Measurements from ENCODE around the gene PITPNB. TPM values are rescaled to one million over a fixed set of nuclear protein-coding genes. Genes with fewer than 3 reads are reported as not detected.

Gene PITPNB
- total and polyA plus RNA-seq, 2 experiments from 2014 or later: 50.9 to 56.0 TPM

- TF ChIP-seq ZNF462 (CRISPR knock-in tag; IDR thresholded peaks at IDR 0.05) (no peak), CREB1 (CRISPR knock-in tag; IDR thresholded peaks at IDR 0.05; ENCODE audit: low read depth) (no peak), JUNB (IDR thresholded peaks at IDR 0.05; ENCODE audit: unreplicated experiment) (no peak), ZNF114 (CRISPR knock-in tag; IDR thresholded peaks at IDR 0.05) (no peak)
Observed at GRCh38 chr22:27863556-27863955, 55.5 kb downstream of the PITPNB start (continued).

- peaks cover 12% of the 10 kb centered on the region; the same call in 1 of the 2 replicates for H3K36me3 ChIP-seq (ENCODE audit: insufficient read depth)
- Mint-ChIP-seq H3K27me3 (ENCODE audit: insufficient read depth, low read depth, poor library complexity) (no peaks in the 10 kb centered on the region), H3K27ac (no peak overlapping the region), H3K36me3 (ENCODE audit: low read depth) (peaks cover 12% of the 10 kb centered on the region), H3K9me3 (no peaks in the 10 kb centered on the region), H3K4me1 (peaks cover 8% of the 10 kb centered on the region; the same call in 2 of the 3 replicates), H3K4me3 (no peak overlapping the region)
- no peak overlapping the region for H3K27ac ChIP-seq (ENCODE audit: low read depth)
- H3K4me2 ChIP-seq: no peak overlapping the region
- no peaks in the 10 kb centered on the region for H3K9me2 ChIP-seq (ENCODE audit: insufficient read depth)
- no peaks in the 10 kb centered on the region; the same call in 1 of the 2 replicates for H3K79me2 ChIP-seq (replicated peaks; ENCODE audit: insufficient read depth)
- ATAC-seq (no peak), DNase-seq (ENCODE audit: low spot score) (no peak)
- no peaks in the 10 kb centered on the region for H3F3A ChIP-seq (replicated peaks; ENCODE audit: low read depth)
- no peaks in the 10 kb centered on the region for H3K27me3 ChIP-seq (ENCODE audit: insufficient read depth)
- H2AFZ ChIP-seq: no peak overlapping the region
- H3K4me1 ChIP-seq (ENCODE audit: insufficient read depth): no peaks in the 10 kb centered on the region
- no peak overlapping the region for H3K4me3 ChIP-seq
- H4K20me1 ChIP-seq (replicated peaks; ENCODE audit: insufficient read depth): peaks cover 4% of the 10 kb centered on the region
- TF ChIP-seq STAT1 (IDR thresholded peaks at IDR 0.05; ENCODE audit: unreplicated experiment) (no peak), EZH2 (IDR thresholded peaks at IDR 0.05; ENCODE audit: low read depth, unreplicated experiment) (no peak), ZNF462 (CRISPR knock-in tag; IDR thresholded peaks at IDR 0.05) (no peak), CTCF (conservative IDR thresholded peaks at IDR 0.05; ENCODE audit: low read depth in 2 of 2) (no peak), EZH2phosphoT487 (IDR thresholded peaks at IDR 0.05; ENCODE audit: unreplicated experiment) (no peak)
Observed at GRCh38 chr22:27863001-27863400, 56.1 kb downstream of the PITPNB start.
